Anterior cingulate cortex (tissue), 58 donors: Measurements from ENCODE around the gene IL7R.
"Not testable (repeated sequence)": the region's sequence is repeated elsewhere in the genome, so short reads cannot be mapped to it uniquely, and the experiment has no call there.

Experiments used
- DNase-seq, 58 donors: peaks; one replicate each; lab custom pipeline; 2025; lab: John Stamatoyannopoulos, UW

The IL7R gene

DNA sequence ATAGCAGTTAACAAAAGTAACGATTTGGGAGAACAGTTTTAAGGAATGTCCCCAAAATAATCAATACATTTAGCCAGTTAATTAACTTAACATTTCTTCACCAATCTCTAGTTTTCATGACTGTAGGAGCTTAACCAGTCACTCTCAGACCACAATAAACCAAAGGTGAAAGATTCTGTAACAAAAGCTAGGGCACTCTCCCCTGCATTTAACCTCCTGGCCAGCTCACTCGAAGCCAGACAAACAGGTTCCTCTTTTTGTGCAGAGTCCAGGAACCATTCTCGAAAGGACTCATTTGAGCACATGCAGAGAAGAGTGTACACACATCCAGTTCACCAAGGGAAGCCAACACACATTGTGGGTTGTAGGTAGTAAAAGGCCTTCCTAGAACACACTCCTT, 6.5 kb downstream of the IL7R start:
- no peak for DNase-seq

DNA sequence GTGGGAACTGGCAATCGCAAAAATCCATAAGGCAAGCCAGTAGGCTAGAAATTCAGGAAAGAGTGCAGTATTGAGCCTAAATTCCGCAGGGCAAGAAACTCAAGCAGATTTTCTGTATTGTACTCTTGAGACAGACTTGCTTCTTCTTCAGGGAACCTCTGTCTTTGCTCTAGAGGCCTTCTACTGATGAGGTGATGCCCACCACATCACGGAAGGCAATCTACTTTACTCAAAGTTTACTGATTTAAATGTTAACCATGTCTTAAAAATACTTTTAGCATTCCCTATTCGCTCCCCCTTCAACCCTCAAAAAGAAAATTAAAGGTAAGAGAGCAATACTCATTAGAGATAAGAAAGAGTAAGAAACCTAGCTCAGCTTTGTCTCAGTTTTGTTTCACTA, 11.3 kb downstream of the IL7R start:
- no peak for DNase-seq

DNA sequence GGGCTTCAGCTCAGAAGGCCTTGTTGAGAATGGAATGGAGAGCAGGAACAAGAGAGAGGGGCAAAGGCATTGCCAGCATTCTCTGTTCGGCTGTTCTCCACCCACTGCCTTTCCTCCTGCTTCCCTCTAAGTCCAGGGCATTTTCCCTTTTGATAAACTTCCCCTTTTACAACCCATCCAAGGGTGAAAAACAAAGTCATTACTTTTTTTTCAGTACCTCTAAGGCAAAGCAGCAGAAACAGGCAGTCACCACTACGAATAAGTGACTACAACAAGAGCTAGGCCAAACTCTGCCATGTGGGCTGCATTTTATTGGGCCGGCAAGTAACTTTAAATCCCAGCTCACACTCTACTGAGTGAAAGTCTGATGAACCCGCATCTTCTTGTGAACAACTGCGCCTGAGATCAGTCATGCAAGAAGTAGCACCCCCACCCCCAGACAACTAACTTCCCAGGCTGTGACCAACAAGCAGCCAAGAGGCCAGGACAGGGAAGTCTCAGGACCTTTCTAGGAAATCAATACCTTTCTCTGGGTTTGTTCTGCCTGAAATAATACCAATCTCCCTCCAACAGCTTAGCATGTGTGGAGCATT, 13.1 kb downstream of the IL7R start:
- no peak for DNase-seq

GRCh38 chr5:35870605-35871004, 13.9 kb downstream of the IL7R start:
- DNase-seq = no peak

- DNase-seq = no peak
These were observed 19.8 kb downstream of the IL7R start for GRCh38 chr5:35876454-35876853.

GRCh38 chr5:35876922-35877321, 20.2 kb downstream of the IL7R start:
- no peak for DNase-seq

- no peak for DNase-seq
These were observed 21.0 kb downstream of the IL7R start for GRCh38 chr5:35877655-35878054.

DNA sequence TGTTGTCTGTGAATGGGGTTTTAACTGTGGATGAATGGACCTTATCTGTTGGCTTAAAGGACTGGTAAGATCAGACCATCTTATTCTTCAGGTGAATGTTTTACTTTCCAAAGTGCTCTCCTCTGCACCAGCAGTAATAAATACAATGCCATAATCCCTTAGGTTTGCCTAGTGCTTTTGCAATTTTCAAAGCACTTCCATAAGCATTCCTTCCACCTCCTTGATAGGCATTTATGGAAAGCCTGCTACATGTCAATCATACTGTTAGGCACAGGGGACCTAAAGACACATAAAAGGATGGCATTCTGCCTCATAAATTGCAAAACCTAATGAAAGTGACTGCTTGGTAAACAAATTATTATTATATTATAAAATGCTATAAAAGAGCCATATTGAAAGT, 21.4 kb downstream of the IL7R start:
- DNase-seq = no peak

GRCh38 chr5:35879096-35879495, 22.4 kb downstream of the IL7R start:
- DNase-seq = no peak

GRCh38 chr5:35879649-35880048, 23.0 kb downstream of the IL7R start:
- DNase-seq = no peak

DNA sequence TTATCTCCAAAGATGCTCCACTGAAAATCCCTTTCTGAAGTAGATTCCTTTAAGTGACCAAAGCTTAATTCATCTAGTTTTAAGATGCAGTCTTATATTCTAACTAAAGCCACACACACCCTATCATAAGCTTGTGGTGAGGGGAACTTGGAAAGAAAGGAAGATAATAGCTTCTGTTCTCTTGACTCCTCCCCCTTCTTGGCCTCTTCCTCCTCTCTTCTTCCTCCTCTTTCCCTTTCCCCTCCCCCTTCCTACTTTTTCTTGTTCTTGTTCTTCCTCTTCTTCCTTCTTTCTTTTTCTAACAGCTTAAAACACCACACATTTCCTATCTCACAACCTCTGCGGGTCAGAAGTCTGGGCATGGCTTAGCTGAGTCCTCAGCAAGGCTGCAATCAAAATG, 23.5 kb downstream of the IL7R start:
- DNase-seq = no peak

DNA sequence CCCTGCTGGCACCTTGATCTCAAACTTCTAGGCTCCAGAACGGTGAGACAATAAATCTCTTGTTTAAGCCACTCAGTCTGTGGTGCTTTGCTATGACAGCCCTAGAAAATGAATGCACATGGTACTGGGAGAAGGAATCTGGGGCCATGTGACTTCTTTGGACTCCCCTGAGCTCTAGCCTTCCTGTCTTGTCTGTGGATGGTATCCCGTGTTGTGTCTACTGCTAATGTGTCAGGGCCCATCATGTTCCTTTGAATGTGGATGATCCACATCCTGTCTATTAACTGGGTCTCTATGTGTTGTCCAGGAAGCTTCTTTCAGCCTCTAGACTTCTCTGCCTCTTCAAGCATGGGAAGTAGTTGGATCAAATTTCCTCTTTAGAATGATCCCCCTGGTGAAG, 25.1 kb downstream of the IL7R start:
- DNase-seq = no peak

- DNase-seq = no peak
These were observed 27.6 kb downstream of the IL7R start for GRCh38 chr5:35884191-35884769.

DNA sequence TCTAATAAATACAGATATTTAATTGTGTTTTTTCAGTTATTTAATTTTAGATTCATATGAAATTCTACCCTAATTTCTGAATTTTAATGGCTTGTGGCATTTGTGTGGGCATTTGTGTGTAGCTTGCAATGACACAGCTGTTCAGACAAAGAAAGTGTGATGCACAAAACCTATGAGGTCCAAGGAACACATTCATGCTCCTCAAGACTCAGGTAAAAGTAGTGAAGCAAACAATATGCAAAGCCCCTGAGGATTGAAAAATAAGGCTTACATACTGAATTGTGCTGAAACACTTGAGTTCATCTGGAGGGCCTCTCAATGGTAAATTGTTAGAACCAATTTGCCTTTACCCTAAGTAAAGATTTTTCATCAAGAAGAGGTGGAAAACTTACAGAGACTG, 28.1 kb downstream of the IL7R start:
- DNase-seq = no peak

DNA sequence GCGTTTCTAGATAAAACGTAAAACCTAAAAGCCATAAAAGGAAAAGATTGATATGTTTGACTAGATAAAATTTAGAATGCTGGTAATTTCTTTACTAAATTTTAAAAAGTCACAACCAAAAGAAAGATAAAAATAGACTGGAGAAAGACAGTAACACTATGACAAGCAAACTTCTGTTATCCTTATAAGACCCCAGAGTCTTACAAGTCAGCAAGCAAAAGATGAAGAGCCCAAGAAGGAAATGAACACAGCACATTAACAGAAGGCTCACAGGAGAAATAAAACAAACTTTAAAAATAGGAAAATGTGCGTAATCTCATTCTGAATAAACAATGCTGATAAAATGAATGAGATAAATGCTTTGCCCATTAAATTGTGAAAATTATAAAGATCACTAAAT, 29.7 kb downstream of the IL7R start:
- DNase-seq = no peak

GRCh38 chr5:35887321-35888100, 30.8 kb downstream of the IL7R start:
- no peak for DNase-seq

DNA sequence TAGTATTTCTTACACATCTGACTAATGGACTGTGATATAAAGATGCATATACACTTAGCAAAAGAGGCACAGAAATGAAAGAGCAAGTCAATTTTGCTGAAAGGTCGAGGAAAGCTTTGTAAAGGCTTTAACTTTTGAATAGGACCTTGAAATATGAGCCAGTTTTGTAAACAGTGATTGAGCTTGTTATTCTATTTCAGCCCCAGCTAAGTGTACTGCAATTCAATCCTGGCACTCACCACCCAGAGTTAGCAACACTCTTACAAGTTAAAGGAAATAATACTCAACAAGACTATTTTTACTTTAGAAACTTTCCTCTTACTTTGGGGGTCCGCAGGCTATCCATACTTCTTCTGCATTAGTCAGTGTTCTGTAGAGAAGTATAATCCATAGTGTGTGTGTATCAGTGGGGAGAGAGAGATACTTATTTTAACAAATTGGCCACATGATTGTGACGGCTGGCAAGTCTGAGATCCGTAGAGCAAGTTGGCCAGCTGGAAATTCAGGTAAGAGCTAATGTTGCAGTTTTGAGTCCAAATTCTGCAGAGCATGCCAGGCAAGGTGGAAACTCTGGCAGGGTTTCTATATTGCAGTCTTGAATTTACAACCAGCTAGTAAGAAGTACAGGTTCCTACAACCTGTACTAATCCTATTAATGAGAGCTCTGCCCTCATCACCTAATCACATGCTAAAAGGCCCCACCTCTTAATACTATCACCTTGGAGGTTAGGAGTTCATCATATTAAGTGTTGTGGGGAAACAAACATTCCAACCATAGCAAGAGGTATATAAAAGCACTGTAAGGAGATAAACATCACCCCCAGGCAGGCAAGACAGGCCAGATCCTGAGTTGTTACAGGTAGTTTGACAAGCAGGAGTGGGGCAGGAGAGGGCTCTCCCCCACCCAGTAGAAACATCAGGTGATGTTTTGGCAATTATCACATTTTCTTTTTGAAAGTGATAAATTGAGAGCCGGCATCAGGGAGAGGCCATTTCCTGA, 33.6 kb downstream of the IL7R start:
- no peak for DNase-seq

GRCh38 chr5:35892799-35893198, 36.1 kb downstream of the IL7R start:
- DNase-seq = not testable (repeated sequence)

DNA sequence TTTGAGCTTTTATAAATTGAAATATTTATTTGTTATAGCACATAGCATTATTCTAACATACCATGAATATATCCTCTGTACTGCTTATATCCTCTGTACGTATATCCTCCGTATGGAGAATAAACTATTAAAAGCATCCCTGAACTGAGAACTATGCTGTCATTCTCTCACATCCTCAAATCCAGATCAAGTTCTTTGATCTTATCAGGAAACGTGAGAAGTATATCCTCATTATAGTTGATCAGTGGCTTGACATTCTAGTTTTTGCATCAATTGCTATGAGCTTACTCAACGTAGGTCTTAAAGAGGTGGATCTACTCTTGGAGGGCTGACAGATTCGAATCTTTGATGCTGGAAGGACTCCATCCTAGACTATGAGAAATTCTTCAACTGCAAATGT, 37.4 kb downstream of the IL7R start:
- DNase-seq = no peak

- no peak for DNase-seq
These were observed 42.4 kb downstream of the IL7R start for GRCh38 chr5:35898952-35899660.
